ENCODE measurements around the gene ITGB2. TPM values are rescaled to one million over a fixed set of nuclear protein-coding genes. Genes with fewer than 3 reads are reported as not detected.

ITGB2 gene
- total RNA-seq, 2 donors from 2014 or later: 161 to 166 TPM

- no peak for TF ChIP-seq CTCF (IDR thresholded peaks at IDR 0.05)
- no peaks in the 10 kb centered on the region for H3K9me3 ChIP-seq
- no peak overlapping the region for H3K27ac ChIP-seq
- no peaks in the 10 kb centered on the region for H3K27me3 ChIP-seq (replicated peaks; ENCODE audit: insufficient read depth)
- DNase-seq (ENCODE audit: low spot score): no peak
- peaks cover 5 to 14% of the 10 kb centered on the region in 2 donors for H3K4me1 ChIP-seq (ENCODE audit: control insufficient read depth in 1 of 2, low read depth in 2 of 2)
- no peak overlapping the region for H3K4me3 ChIP-seq
- ATAC-seq (ENCODE audit: insufficient number of reproducible peaks, low FRiP score, low read depth): no peak
- H3K36me3 ChIP-seq: peaks cover 3% of the 10 kb centered on the region
These were observed 16.4 kb downstream of the ITGB2 start for GRCh38 chr21:44904141-44904923.

GRCh38 chr21:44903689-44904088 lies 17.0 kb downstream of the ITGB2 start:
- no peak for TF ChIP-seq CTCF (IDR thresholded peaks at IDR 0.05)
- H3K4me3 ChIP-seq: no peak overlapping the region
- no peaks in the 10 kb centered on the region for H3K9me3 ChIP-seq
- ATAC-seq (ENCODE audit: insufficient number of reproducible peaks, low FRiP score, low read depth) (no peak), DNase-seq (ENCODE audit: low spot score) (no peak)
- H3K27ac ChIP-seq: no peak overlapping the region
- H3K27me3 ChIP-seq (replicated peaks; ENCODE audit: insufficient read depth): no peaks in the 10 kb centered on the region
- H3K4me1 ChIP-seq (ENCODE audit: control insufficient read depth in 1 of 2, low read depth in 2 of 2): peaks cover 4 to 8% of the 10 kb centered on the region in 2 donors
- peaks cover 3% of the 10 kb centered on the region for H3K36me3 ChIP-seq

DNA sequence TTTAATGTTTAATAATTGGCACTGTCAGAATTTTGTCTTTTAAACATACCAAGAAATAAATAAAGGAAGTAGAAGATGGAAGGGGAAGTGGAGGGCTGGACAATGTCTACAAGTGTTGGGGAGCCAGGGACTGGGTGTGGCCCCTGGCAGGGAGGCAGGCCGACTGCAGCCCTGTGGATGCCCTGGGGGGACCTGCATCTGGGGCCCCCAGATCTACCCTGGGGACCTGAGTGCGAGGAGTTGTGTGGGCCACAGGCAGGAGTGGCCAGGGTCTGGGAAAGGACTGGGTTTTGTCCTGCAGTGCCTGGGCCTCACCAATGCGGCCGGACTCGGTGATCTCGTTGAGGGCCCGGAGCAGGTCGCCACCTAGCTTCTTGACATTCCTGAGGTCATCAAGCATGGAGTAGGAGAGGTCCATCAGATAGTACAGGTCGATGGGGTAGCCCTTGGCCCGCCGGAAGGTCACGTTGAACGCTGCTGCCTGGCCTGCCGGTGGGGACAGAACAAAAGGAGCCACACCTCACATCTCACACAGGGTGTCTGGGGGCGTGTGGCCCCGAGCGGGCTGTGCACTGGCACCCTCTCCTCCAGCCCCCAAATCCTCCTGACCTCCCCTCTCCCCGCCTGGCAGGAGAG lies 17.5 kb downstream of the ITGB2 start:
- no peak for ATAC-seq (ENCODE audit: insufficient number of reproducible peaks, low FRiP score, low read depth)

GRCh38 chr21:44902268-44903049 lies 18.2 kb downstream of the ITGB2 start:
- H3K4me1 ChIP-seq (ENCODE audit: control insufficient read depth in 1 of 2, low read depth in 2 of 2): no peaks in the 10 kb centered on the region
- H3K27ac ChIP-seq: no peak overlapping the region
- H3K9me3 ChIP-seq: no peaks in the 10 kb centered on the region
- no peak overlapping the region for H3K4me3 ChIP-seq
- DNase-seq (ENCODE audit: low spot score): no peak
- no peak for TF ChIP-seq CTCF (IDR thresholded peaks at IDR 0.05)
- peaks cover 3% of the 10 kb centered on the region for H3K36me3 ChIP-seq
- ATAC-seq (ENCODE audit: insufficient number of reproducible peaks, low FRiP score, low read depth): no peak
- H3K27me3 ChIP-seq (replicated peaks; ENCODE audit: insufficient read depth): no peaks in the 10 kb centered on the region

More for the DNA sequence above, 17.5 kb downstream of the ITGB2 start:
- H3K9me3 ChIP-seq: no peaks in the 10 kb centered on the region
- DNase-seq (ENCODE audit: low spot score): no peak
- no peak for TF ChIP-seq CTCF (IDR thresholded peaks at IDR 0.05)
- no peak overlapping the region for H3K27ac ChIP-seq
- no peaks in the 10 kb centered on the region for H3K27me3 ChIP-seq (replicated peaks; ENCODE audit: insufficient read depth)
- no peak overlapping the region for H3K4me3 ChIP-seq
- peaks cover 0 to 4% of the 10 kb centered on the region in 2 donors for H3K4me1 ChIP-seq (ENCODE audit: control insufficient read depth in 1 of 2, low read depth in 2 of 2)
- peaks cover 3% of the 10 kb centered on the region for H3K36me3 ChIP-seq
